Dermis microvascular lymphatic vessel endothelial cell (primary cell): ENCODE results near the gene RASL11A. TPM values are rescaled to one million over a fixed set of nuclear protein-coding genes. Genes with fewer than 3 reads are reported as not detected.
"Not testable (repeated sequence)": the region's sequence is repeated elsewhere in the genome, so short reads cannot be mapped to it uniquely, and the experiment has no call there.

Experiments used
- DNase-seq, 2 donors: peaks; one replicate each; pipeline versions ENCODE4 v3.0.0 to v3.0.0-alpha.2; 2010; ENCODE audit warnings: low read depth in 2 of 2
- total RNA-seq: library from RNA; depleted of rRNA; stranded (reverse); fragments of >200 nt; gene quantifications from 2 replicates; pipeline ENCODE4 v1.2.1, GENCODE V29; 2014

The RASL11A gene
- 1.2 and 2.3 TPM in 2 replicates for total RNA-seq

GRCh38 chr13:27270594-27271520 is at the start of gene RASL11A:
Gene RASL11A (plus strand): TSS chr13:27270830. CDS start chr13:27270945, 115 bp downstream.
- DNase-seq, result peak; percentile 47 to 89

GRCh38 chr13:27222100-27222499 is 48.5 kb upstream of the RASL11A start:
- not testable (repeated sequence) for DNase-seq

- DNase-seq, result no peak
Measured at GRCh38 chr13:27226991-27227390, 43.6 kb upstream of the RASL11A start.

GRCh38 chr13:27228131-27228530 is 42.5 kb upstream of the RASL11A start:
- no peak for DNase-seq

GRCh38 chr13:27229642-27230041 is 41.0 kb upstream of the RASL11A start:
- no peak for DNase-seq

- DNase-seq, result no peak
Measured at GRCh38 chr13:27233964-27234363, 36.7 kb upstream of the RASL11A start.

- DNase-seq, result no peak
Measured at GRCh38 chr13:27236478-27236877, 34.2 kb upstream of the RASL11A start.

- DNase-seq, result no peak
Measured at GRCh38 chr13:27242702-27243101, 27.9 kb upstream of the RASL11A start.

- no peak for DNase-seq
Measured at GRCh38 chr13:27245610-27246009, 25.0 kb upstream of the RASL11A start.

- no peak for DNase-seq
Measured at GRCh38 chr13:27250833-27251165, 19.8 kb upstream of the RASL11A start.

- DNase-seq, result peak; percentile 96 to 97
Measured at GRCh38 chr13:27251166-27252091, 19.2 kb upstream of the RASL11A start, which contains the start of gene RPL21. Gene RPL21 (plus strand): TSS chr13:27251558. CDS start chr13:27253777, 2,219 bp downstream.

- no peak for DNase-seq
Measured at GRCh38 chr13:27252467-27252866, 18.2 kb upstream of the RASL11A start.

- DNase-seq, result no peak
Measured at GRCh38 chr13:27257233-27257568, 13.4 kb upstream of the RASL11A start.

GRCh38 chr13:27257648-27258253 is 12.9 kb upstream of the RASL11A start:
- no peak for DNase-seq

- DNase-seq, result no peak
Measured at GRCh38 chr13:27258637-27259386, 11.8 kb upstream of the RASL11A start.

- DNase-seq, result peak in 1 of 2 donors; percentile 62
Measured at GRCh38 chr13:27259831-27260230, 10.8 kb upstream of the RASL11A start.

GRCh38 chr13:27261396-27261795 is 9.2 kb upstream of the RASL11A start:
- DNase-seq, result no peak

GRCh38 chr13:27263438-27263837 is 7.2 kb upstream of the RASL11A start:
- DNase-seq, result no peak

- no peak for DNase-seq
Measured at GRCh38 chr13:27264181-27264580, 6.4 kb upstream of the RASL11A start.

- no peak for DNase-seq
Measured at GRCh38 chr13:27264648-27265047, 6.0 kb upstream of the RASL11A start.

- no peak for DNase-seq
Measured at GRCh38 chr13:27266917-27267316, 3.7 kb upstream of the RASL11A start.
